ENCODE data around the gene CAMTA1.

DNA sequence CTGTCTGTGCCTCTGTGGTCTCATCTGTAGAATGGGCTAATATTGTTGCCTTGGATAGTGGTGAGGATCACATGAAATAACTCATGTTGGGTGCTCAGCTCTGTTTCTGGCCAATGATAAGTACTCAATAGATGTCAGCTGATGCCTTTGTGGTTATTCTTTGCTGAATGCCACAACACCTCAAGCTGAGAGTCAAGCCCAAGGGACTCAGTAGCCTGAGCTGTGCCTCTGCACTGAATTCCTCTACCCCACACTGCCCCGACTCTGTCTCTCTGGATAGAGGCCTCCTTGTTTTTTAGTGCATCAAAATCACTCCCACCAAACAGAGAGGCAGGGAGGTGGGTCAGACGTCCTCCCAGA lies 789.8 kb downstream of the CAMTA1 start:
- TF ChIP-seq, protein P1, sequence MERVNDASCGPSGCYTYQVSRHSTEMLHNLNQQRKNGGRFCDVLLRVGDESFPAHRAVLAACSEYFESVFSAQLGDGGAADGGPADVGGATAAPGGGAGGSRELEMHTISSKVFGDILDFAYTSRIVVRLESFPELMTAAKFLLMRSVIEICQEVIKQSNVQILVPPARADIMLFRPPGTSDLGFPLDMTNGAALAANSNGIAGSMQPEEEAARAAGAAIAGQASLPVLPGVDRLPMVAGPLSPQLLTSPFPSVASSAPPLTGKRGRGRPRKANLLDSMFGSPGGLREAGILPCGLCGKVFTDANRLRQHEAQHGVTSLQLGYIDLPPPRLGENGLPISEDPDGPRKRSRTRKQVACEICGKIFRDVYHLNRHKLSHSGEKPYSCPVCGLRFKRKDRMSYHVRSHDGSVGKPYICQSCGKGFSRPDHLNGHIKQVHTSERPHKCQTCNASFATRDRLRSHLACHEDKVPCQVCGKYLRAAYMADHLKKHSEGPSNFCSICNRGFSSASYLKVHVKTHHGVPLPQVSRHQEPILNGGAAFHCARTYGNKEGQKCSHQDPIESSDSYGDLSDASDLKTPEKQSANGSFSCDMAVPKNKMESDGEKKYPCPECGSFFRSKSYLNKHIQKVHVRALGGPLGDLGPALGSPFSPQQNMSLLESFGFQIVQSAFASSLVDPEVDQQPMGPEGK (tag by site-specific recombination; IDR thresholded peaks at IDR 0.05), result no peak
- TF ChIP-seq CTCF (tag by site-specific recombination; IDR thresholded peaks at IDR 0.05), result no peak
- TF ChIP-seq ZNF23 (tag by site-specific recombination; IDR thresholded peaks at IDR 0.05; ENCODE audit: borderline replicate concordance), result no peak
- TF ChIP-seq ZNF747 (tag by site-specific recombination; IDR thresholded peaks at IDR 0.05), result no peak
- TF ChIP-seq, protein P2, sequence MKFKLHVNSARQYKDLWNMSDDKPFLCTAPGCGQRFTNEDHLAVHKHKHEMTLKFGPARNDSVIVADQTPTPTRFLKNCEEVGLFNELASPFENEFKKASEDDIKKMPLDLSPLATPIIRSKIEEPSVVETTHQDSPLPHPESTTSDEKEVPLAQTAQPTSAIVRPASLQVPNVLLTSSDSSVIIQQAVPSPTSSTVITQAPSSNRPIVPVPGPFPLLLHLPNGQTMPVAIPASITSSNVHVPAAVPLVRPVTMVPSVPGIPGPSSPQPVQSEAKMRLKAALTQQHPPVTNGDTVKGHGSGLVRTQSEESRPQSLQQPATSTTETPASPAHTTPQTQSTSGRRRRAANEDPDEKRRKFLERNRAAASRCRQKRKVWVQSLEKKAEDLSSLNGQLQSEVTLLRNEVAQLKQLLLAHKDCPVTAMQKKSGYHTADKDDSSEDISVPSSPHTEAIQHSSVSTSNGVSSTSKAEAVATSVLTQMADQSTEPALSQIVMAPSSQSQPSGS (tag by site-specific recombination; IDR thresholded peaks at IDR 0.05; ENCODE audit: low read depth), result no peak
- no peak for TF ChIP-seq GLI4 (tag by site-specific recombination; IDR thresholded peaks at IDR 0.05)
- no peak for TF ChIP-seq ZNF48 (tag by site-specific recombination; IDR thresholded peaks at IDR 0.05)

Data from HEK293 (cell line).